Fibroblast of skin of scalp (primary cell): Measurements from ENCODE around the gene HMCES.
"Not testable (repeated sequence)": the region's sequence is repeated elsewhere in the genome, so short reads cannot be mapped to it uniquely, and the experiment has no call there.

ENCODE experiments used
- DNase-seq: peaks from one replicate; pipeline ENCODE4 v3.0.0-alpha.2; 2013

The HMCES gene

DNA sequence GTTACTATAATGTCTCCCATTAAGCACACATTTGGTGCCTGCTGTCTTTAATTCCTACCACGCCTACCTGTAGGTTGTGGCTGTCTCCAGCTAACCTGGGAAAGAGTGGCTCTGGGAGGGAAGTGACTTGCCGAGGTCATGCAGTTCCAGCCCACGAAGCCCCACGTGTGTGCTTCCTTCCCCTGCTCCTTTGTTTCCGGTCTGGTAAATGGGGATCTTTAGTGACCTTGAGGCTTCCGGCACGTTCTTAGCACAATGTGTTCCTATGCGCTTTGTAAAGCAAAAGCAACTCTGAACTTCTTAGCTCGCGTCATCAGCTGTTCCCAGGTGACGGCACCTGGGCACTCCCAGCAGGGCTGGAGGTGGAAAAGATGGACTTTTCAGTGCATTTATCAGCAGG is 70.5 kb downstream of the HMCES start:
- DNase-seq = not testable (repeated sequence)

DNA sequence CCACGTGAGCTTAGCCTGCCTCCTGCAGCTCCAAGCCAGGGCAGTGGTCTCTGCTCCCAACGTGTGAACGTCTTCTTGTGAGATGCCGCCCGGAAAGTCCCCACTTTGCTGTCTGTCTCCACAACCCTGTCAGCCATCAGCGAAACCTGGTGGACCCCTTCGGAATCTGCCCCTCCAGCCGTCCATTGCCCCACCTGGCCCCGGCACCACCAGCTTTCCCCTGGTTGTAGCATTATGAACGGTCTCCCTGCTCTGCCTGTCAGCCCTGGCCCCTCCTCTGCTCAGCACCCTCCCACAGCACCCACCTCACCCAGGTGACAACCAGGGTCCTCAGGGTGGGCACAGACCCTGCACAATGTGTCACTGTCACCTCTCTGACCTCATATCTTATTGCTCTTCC is 71.1 kb downstream of the HMCES start:
- no peak for DNase-seq

DNA sequence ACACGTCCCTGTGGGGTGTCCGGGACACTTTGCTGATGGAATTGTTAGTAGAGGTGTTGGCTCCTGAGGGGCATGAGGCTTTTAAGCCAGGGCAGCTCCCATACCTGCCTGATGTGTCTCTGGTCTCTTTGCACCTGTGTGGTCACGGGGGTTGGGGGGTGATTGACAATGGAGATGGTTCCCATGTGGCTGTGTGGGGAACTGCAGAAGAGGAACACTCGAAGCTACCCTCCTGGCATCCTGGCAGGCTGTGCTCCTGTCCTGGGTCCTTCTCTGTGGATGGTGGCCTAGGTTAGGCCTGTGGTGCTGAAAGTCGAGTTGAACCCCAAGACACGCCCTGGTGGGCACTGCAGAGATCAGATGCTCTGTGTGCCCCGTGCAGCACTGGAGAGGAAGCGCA is 73.4 kb downstream of the HMCES start:
- DNase-seq = no peak

DNA sequence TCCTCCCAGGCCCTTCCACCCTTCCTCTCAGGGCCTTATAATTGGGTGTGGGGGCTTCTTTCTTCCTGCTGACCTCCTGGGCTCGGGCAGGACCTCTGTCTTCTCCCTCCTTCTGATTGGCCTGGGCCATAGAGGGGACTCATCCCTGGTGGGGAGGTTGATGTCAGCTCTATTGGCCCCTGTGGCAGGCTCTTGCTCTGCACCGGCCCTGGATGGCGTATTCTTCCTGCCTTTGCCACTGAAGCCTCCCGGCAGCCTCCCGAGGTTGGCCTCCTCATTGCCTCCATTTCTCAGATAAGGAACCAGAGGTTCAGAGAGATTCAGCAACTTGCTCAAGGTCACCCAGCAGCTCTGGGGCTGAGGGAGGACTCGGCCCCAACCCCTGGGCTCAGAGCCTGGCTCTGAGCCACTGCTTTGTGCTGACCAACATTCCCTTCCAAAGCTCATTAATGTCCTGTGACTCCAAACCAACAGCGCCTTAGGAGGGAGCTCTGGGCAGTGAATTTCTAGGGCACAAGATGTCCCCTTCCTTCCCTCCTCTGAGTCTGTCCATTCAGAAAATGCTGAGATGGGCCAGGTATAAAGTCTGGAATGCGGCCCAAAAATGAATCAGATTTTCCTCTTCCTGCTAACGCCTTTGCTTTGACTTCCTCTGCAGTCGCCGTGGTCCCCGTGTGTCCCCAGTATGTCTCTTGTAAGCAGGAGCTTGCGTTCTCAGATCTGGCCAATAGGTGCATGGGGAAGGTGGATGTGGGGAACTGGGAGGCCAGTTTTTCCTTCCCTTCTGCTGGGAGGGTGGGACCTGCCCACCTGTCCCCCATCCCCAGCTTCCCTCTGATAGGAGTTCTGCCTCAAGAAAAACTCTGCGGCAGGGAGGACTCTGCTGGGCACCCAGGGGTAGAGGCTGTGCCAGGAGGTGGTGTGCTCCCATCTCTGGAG is 74.2 kb downstream of the HMCES start:
- no peak for DNase-seq

DNA sequence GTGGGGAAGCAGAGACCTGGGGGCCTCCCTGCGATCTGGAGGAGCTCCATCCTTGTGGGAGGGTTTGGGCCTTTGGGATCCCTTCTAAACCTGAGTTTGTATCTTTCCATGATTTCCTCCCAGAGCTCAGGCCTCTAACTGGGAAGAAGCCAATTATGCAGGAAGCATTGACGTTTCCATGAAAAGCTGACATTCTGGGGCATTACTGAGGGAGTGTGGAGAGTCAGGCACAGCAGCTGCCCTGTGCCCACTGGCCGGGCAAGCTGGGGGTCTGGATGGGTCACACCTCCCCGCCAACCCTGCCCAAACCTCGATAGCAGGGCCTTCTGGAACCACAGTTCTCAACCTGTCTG is 74.9 kb downstream of the HMCES start:
- DNase-seq = no peak
